GM12801 (cell line): Measurements from ENCODE around the gene NXN.

Experiments
- CTCF ChIP-seq: IDR thresholded peaks from one replicate; pipeline ENCODE4 v1.5.1; 2011; ENCODE audit warnings: control low read depth; ENCODE audit not compliant: insufficient read length; ENCODE audit errors: extremely low read depth

The NXN gene

GRCh38 chr17:759964-760363, 219.6 kb downstream of the NXN start:
- no peak for TF ChIP-seq CTCF

- no peak for TF ChIP-seq CTCF
Observed at GRCh38 chr17:753418-753817, 226.2 kb downstream of the NXN start.

GRCh38 chr17:752620-753219, 226.9 kb downstream of the NXN start:
- TF ChIP-seq CTCF, result no peak

GRCh38 chr17:752002-752619, 227.5 kb downstream of the NXN start, which contains the start of gene GEMIN4:
TSS of gene GEMIN4 (minus strand) at chr17:752264. CDS start at chr17:752142, 122 bp downstream.
- TF ChIP-seq CTCF, result no peak

GRCh38 chr17:751269-752001, 228.1 kb downstream of the NXN start:
- no peak for TF ChIP-seq CTCF

GRCh38 chr17:750431-751037, 229.0 kb downstream of the NXN start:
- TF ChIP-seq CTCF, result no peak
